ENCODE results near the gene RNF157. TPM values are rescaled to one million over a fixed set of nuclear protein-coding genes. Genes with fewer than 3 reads are reported as not detected.
"Not testable (repeated sequence)": the region's sequence is repeated elsewhere in the genome, so short reads cannot be mapped to it uniquely, and the experiment has no call there.

The RNF157 gene
- total RNA-seq, 1 donor from 2014 or later: 17.8 TPM

DNA sequence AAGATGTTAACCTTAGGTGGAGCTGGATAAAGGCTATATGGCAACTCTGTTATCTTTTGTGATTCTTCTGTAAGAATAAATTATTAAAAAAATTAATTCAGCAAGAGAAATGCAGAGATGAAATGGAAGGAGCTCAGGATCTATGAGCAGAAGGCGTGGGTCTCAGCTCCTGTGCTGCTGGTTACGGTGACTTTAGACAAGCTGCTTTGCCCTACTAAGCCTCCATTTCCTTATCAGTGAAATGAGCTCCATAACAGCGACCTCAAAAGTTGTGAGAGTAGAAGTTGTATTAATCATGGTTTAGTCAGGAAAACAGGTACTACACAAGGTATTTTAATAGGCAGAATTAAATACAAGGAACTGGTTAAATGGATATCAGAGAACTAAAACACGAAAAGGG is 51.0 kb downstream of the RNF157 start:
- Mint-ChIP-seq H3K36me3 (ENCODE audit: unreplicated experiment) (no peaks in the 10 kb centered on the region), H3K27me3 (ENCODE audit: unreplicated experiment) (no peaks in the 10 kb centered on the region), H3K4me1 (ENCODE audit: low read depth, unreplicated experiment) (peaks cover 1% of the 10 kb centered on the region), H3K27ac (ENCODE audit: unreplicated experiment) (no peak overlapping the region), H3K4me3 (ENCODE audit: unreplicated experiment) (no peak overlapping the region), H3K9me3 (ENCODE audit: unreplicated experiment) (no peaks in the 10 kb centered on the region)
- TF ChIP-seq, protein P1, sequence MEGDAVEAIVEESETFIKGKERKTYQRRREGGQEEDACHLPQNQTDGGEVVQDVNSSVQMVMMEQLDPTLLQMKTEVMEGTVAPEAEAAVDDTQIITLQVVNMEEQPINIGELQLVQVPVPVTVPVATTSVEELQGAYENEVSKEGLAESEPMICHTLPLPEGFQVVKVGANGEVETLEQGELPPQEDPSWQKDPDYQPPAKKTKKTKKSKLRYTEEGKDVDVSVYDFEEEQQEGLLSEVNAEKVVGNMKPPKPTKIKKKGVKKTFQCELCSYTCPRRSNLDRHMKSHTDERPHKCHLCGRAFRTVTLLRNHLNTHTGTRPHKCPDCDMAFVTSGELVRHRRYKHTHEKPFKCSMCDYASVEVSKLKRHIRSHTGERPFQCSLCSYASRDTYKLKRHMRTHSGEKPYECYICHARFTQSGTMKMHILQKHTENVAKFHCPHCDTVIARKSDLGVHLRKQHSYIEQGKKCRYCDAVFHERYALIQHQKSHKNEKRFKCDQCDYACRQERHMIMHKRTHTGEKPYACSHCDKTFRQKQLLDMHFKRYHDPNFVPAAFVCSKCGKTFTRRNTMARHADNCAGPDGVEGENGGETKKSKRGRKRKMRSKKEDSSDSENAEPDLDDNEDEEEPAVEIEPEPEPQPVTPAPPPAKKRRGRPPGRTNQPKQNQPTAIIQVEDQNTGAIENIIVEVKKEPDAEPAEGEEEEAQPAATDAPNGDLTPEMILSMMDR (IDR thresholded peaks at IDR 0.05; ENCODE audit: partially characterized antibody, unreplicated experiment): no peak
- DNase-seq: no peak

DNA sequence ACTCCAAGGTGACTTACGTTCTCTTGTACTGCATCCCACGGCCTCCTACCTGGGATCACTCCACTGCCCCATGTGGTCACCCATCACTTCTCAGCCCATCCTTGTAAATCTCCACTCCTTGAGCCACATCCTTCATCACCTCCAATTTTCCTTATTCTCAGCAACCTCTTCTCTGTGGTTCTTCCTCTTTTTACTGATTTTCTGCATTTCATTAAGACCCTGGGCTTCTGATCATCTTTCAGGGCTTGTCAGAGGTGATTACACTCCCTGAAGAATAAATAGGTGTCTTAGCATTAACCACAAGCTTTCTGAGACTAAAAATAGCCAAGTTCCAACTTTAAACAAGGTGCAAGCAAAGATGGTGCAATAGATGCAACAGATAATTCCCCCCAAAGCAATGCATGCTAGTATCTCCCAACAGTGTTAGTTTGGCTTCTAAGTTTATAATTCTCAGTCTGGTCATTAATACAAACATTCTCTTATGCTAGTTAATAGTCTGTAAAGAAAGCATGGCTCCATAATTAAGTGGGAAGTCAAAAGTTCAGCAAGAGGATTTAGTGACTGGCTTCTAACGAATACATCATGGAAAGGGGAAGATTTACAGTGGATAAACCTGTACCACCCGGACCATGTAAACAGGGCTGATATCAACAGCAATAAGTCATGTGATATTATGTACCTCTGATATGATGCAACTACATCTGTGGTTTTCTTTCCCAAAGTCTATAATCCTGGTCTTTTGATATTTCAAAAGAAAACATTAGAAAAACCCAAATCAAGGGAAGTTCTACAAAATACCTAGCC is 51.9 kb downstream of the RNF157 start:
- Mint-ChIP-seq H3K4me1 (ENCODE audit: low read depth, unreplicated experiment) (no peaks in the 10 kb centered on the region), H3K4me3 (ENCODE audit: unreplicated experiment) (no peak overlapping the region), H3K27ac (ENCODE audit: unreplicated experiment) (no peak overlapping the region), H3K27me3 (ENCODE audit: unreplicated experiment) (no peaks in the 10 kb centered on the region), H3K9me3 (ENCODE audit: unreplicated experiment) (no peaks in the 10 kb centered on the region), H3K36me3 (ENCODE audit: unreplicated experiment) (no peaks in the 10 kb centered on the region)
- TF ChIP-seq, protein P1 (IDR thresholded peaks at IDR 0.05; ENCODE audit: partially characterized antibody, unreplicated experiment): no peak
- no peak for DNase-seq

GRCh38 chr17:76186774-76187173 is 53.5 kb downstream of the RNF157 start:
- not testable (repeated sequence) for H3K9me3 Mint-ChIP-seq (ENCODE audit: unreplicated experiment); H3K27me3 Mint-ChIP-seq (ENCODE audit: unreplicated experiment)

GRCh38 chr17:76184290-76184689 is 56.0 kb downstream of the RNF157 start:
- no peak overlapping the region for H3K4me3 Mint-ChIP-seq (ENCODE audit: unreplicated experiment)
- no peaks in the 10 kb centered on the region for H3K9me3 Mint-ChIP-seq (ENCODE audit: unreplicated experiment)
- no peak for DNase-seq
- H3K27me3 Mint-ChIP-seq (ENCODE audit: unreplicated experiment): peaks cover 3% of the 10 kb centered on the region
- TF ChIP-seq, protein P1 (IDR thresholded peaks at IDR 0.05; ENCODE audit: partially characterized antibody, unreplicated experiment): no peak
- H3K27ac Mint-ChIP-seq (ENCODE audit: unreplicated experiment): no peak overlapping the region
- H3K36me3 Mint-ChIP-seq (ENCODE audit: unreplicated experiment): no peaks in the 10 kb centered on the region
- no peaks in the 10 kb centered on the region for H3K4me1 Mint-ChIP-seq (ENCODE audit: low read depth, unreplicated experiment)

More at GRCh38 chr17:76186774-76187173, 53.5 kb downstream of the RNF157 start:
- not testable (repeated sequence) for H3K4me1 Mint-ChIP-seq (ENCODE audit: low read depth, unreplicated experiment); H3K27ac Mint-ChIP-seq (ENCODE audit: unreplicated experiment); H3K36me3 Mint-ChIP-seq (ENCODE audit: unreplicated experiment); H3K4me3 Mint-ChIP-seq (ENCODE audit: unreplicated experiment); DNase-seq

DNA sequence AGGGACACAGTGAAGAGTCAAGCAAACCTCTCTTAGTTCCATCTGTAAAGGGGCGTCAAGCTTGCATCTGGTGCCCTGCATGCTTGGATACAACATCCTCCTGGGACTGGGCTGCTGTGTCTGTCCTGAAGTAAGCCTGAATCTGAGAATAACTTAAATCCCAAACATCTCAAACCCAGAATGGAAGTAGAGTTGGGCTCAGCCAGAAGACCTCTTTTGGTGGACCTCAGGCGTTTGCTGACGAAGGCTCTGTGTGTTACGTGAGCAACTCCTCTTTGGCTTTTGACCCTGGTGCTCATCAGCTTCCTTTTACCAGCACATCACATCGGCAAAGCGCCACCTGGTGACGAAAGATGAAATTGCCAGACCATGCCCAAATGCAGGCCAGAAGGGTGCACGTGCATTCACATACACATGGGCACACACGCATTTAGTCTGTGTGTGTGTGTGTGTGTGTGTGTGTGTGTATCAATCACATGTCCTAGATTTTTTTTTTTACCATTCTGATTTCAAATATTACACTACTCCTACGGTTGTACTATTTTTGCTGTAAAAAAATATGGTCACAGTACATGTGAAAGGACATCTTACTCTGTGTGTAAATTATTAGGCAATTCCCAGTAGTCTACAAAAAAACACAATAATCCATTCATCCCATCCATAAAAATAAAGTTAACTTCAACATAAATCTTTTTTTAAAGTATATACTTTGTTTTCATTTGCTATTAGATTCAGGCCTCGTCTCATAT is 58.1 kb downstream of the RNF157 start:
- no peak overlapping the region for H3K27ac Mint-ChIP-seq (ENCODE audit: unreplicated experiment)
- no peaks in the 10 kb centered on the region for H3K36me3 Mint-ChIP-seq (ENCODE audit: unreplicated experiment)
- peaks cover 1% of the 10 kb centered on the region for H3K9me3 Mint-ChIP-seq (ENCODE audit: unreplicated experiment)
- H3K4me3 Mint-ChIP-seq (ENCODE audit: unreplicated experiment): no peak overlapping the region
- H3K4me1 Mint-ChIP-seq (ENCODE audit: low read depth, unreplicated experiment): no peaks in the 10 kb centered on the region
- H3K27me3 Mint-ChIP-seq (ENCODE audit: unreplicated experiment): peaks cover 3% of the 10 kb centered on the region
- TF ChIP-seq, protein P1 (IDR thresholded peaks at IDR 0.05; ENCODE audit: partially characterized antibody, unreplicated experiment): peak; percentile 93
- peak; percentile 95 for DNase-seq
